Measurements from ENCODE around the gene MYL4.

DNA sequence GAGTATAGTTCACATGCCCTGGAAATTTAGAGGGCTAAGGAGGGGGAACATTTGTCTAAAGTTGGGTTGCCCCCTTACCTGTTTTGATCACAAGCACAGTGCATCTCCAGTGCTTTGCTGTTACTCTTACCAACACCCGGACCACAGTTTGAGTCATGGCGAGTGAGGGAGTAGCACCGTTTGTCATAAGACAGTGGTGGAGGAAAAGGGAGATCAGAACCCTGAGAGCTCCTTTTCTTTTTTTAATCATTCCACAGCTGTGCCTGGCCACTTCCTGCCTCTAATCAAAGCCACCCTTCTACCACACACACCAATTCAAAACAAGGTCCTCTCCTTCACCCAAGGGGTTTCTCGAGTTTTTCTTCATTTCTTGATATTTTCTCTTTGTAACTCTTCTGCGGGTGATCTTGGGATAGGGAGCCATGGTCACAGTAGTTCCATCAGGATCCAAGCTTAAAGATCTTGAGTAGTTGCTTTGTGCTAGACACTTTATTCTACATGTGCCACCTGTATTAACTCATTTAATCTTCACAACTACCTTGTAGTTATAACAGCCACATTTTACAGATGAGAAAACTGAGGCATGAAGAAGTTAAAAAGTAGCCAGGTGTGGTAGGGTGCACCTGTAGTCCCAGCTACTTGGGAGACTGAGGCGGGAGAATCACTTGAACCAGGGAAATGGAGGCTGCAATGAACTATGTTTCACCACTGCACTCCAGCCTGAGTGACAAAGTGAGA lies 5.0 kb upstream of the MYL4 start:
- TF ChIP-seq, protein P1, sequence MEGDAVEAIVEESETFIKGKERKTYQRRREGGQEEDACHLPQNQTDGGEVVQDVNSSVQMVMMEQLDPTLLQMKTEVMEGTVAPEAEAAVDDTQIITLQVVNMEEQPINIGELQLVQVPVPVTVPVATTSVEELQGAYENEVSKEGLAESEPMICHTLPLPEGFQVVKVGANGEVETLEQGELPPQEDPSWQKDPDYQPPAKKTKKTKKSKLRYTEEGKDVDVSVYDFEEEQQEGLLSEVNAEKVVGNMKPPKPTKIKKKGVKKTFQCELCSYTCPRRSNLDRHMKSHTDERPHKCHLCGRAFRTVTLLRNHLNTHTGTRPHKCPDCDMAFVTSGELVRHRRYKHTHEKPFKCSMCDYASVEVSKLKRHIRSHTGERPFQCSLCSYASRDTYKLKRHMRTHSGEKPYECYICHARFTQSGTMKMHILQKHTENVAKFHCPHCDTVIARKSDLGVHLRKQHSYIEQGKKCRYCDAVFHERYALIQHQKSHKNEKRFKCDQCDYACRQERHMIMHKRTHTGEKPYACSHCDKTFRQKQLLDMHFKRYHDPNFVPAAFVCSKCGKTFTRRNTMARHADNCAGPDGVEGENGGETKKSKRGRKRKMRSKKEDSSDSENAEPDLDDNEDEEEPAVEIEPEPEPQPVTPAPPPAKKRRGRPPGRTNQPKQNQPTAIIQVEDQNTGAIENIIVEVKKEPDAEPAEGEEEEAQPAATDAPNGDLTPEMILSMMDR (IDR thresholded peaks at IDR 0.05) = no peak
- TF ChIP-seq POLR2A (IDR thresholded peaks at IDR 0.05; ENCODE audit: low read depth) (no peak), POLR2AphosphoS5 (IDR thresholded peaks at IDR 0.05) (no peak), EP300 (IDR thresholded peaks at IDR 0.05) (no peak)
